HS-27A (cell line): ENCODE results near the gene PRELID1.
"Not testable (repeated sequence)": the region's sequence is repeated elsewhere in the genome, so short reads cannot be mapped to it uniquely, and the experiment has no call there.

ENCODE experiments used
- DNase-seq: peaks from one replicate; pipeline ENCODE4 v3.0.0-alpha.2; 2012; ENCODE audit warnings: low read depth, missing footprints

Gene PRELID1

GRCh38 chr5:177336603-177337494, 33.2 kb downstream of the PRELID1 start:
- DNase-seq, result no peak

- DNase-seq, result no peak
Measured at GRCh38 chr5:177338251-177339106, 34.9 kb downstream of the PRELID1 start.

GRCh38 chr5:177339107-177339638, 35.6 kb downstream of the PRELID1 start:
- no peak for DNase-seq

- DNase-seq, result not testable (repeated sequence)
Measured at GRCh38 chr5:177343000-177343399, 39.4 kb downstream of the PRELID1 start.

- no peak for DNase-seq
Measured at GRCh38 chr5:177343777-177344176, 40.2 kb downstream of the PRELID1 start.

GRCh38 chr5:177344891-177345290, 41.3 kb downstream of the PRELID1 start:
- no peak for DNase-seq

GRCh38 chr5:177346820-177347219, 43.2 kb downstream of the PRELID1 start:
- no peak for DNase-seq

- no peak for DNase-seq
Measured at GRCh38 chr5:177347699-177348098, 44.1 kb downstream of the PRELID1 start.

- no peak for DNase-seq
Measured at GRCh38 chr5:177349362-177349647, 45.7 kb downstream of the PRELID1 start.

GRCh38 chr5:177349762-177350161, 46.2 kb downstream of the PRELID1 start:
- DNase-seq, result no peak

GRCh38 chr5:177350776-177351391, 47.3 kb downstream of the PRELID1 start:
- no peak for DNase-seq

GRCh38 chr5:177351392-177352329, 48.1 kb downstream of the PRELID1 start, which contains the start of gene LMAN2:
Gene LMAN2 (minus strand): TSS chr5:177351668. CDS start chr5:177351647, 21 bp downstream.
- peak; percentile 78 for DNase-seq

- DNase-seq, result no peak
Measured at GRCh38 chr5:177353093-177353492, 49.5 kb downstream of the PRELID1 start.

- no peak for DNase-seq
Measured at GRCh38 chr5:177354256-177354655, 50.7 kb downstream of the PRELID1 start.

- no peak for DNase-seq
Measured at GRCh38 chr5:177354711-177355110, 51.1 kb downstream of the PRELID1 start.

GRCh38 chr5:177355162-177355867, 51.7 kb downstream of the PRELID1 start:
- DNase-seq, result no peak

GRCh38 chr5:177355868-177356168, 52.2 kb downstream of the PRELID1 start:
- no peak for DNase-seq
